ENCODE results near the gene PFKL. TPM values are rescaled to one million over a fixed set of nuclear protein-coding genes. Genes with fewer than 3 reads are reported as not detected.
A peak's percentile ranks its signal among the peaks of the same experiment; 100 is the strongest.
"Not testable (repeated sequence)": the region's sequence is repeated elsewhere in the genome, so short reads cannot be mapped to it uniquely, and the experiment has no call there.

PFKL gene
- total RNA-seq, 2 donors from 2014 or later, result 104 to 109 TPM

DNA sequence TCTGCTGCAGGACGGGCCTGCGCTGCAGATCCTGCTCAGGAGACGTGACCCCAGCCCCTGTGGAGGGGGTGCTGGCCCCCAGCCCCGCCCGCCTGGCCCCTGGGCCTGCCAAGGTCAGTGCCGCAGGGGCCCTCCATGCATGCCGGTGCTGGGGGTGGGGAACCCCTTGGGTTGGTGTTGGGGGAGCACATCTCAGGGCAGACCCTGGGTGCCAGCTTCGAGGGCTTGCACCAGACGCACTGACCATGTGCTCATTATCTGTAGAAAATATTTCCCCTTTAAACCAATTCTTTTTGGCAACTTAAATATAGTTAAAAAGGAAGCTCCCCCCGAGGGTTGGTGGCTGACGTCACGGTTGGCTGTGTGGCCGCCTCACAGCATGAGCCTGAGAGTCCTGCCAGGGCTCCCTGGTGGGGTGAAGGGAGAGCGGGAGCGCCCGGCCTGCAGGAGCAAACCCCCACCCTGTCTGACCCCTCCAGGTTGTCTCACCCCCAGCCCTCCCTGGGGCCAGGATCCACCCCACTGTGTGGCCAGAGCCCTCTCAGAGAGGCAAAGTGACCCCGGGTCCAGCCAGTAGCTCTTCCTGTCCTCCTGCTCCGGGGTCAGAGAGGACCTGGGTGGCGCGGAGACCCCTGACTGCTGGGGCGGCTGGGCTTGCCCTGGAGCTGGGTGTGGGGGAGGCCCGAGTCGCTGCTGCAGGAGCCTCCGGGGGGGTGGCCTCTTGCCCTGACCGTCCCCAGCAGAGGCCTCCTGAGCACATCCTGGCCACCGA lies 5.3 kb upstream of the PFKL start:
- ATAC-seq (replicated peaks in 1 of 2), result no peak
- no peaks in the 10 kb centered on the region for H3K36me3 Mint-ChIP-seq (ENCODE audit: insufficient read depth in 2 of 2)
- H3K27ac Mint-ChIP-seq, result no peak overlapping the region
- H3K4me3 Mint-ChIP-seq, result no peak overlapping the region
- peaks cover 22% of the 10 kb centered on the region for H3K4me1 Mint-ChIP-seq (ENCODE audit: low read depth)
- H3K9me3 Mint-ChIP-seq, result no peaks in the 10 kb centered on the region
- DNase-seq, result no peak
- H3K27me3 Mint-ChIP-seq (ENCODE audit: low read depth), result no peaks in the 10 kb centered on the region

DNA sequence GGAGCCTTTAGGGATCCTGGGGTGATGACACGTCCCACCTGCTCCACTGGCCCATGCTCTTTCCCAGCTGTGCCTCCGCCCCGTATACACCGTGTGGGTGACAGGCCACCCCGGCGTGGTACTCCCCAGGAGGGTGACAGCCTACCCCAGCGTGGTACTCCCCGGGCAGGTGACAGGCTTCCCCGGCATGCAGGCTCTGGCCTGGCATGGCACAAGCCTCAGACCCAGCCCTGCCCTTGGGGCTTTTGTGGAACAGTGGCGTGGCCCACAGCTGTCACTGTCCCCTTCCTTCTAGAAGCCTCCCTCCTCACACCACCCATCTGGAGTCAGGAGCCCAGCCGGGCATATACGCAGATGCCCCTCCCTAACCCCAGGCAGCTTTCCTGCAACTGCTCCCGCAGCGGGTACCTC lies 4.7 kb upstream of the PFKL start:
- no peak overlapping the region for H3K27ac Mint-ChIP-seq

DNA sequence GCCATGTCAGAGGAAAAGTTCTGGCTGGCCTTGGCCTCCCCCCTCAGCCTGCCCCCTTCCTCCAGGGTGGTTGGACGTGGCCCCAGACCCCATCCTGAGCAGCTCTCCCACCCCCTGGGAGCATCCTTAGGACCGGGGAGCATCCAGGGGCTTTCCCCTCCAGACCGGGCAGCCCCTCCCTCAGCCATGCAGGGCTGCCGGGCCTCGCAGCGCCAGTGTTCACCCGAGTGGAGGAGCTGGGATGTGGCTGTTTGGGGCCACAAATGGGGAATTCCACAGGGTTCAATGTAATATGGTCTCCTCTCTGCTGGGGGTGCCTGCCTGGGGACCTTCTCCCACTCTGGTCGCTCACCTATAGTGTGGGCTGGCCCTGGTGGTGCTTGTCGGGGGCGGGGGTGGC lies 4.2 kb upstream of the PFKL start:
- Mint-ChIP-seq H3K36me3 (ENCODE audit: insufficient read depth in 2 of 2) (no peaks in the 10 kb centered on the region), H3K4me1 (ENCODE audit: low read depth) (peaks cover 23% of the 10 kb centered on the region), H3K9me3 (no peaks in the 10 kb centered on the region), H3K27ac (no peak overlapping the region), H3K27me3 (ENCODE audit: low read depth) (no peaks in the 10 kb centered on the region), H3K4me3 (no peak overlapping the region)
- ATAC-seq (replicated peaks in 1 of 2) (no peak), DNase-seq (no peak)

More for the DNA sequence above, 4.7 kb upstream of the PFKL start:
- H3K4me1 Mint-ChIP-seq (ENCODE audit: low read depth), result peaks cover 22% of the 10 kb centered on the region
- no peaks in the 10 kb centered on the region for H3K9me3 Mint-ChIP-seq
- DNase-seq (no peak), ATAC-seq (replicated peaks in 1 of 2) (no peak)
- no peaks in the 10 kb centered on the region for H3K36me3 Mint-ChIP-seq (ENCODE audit: insufficient read depth in 2 of 2)
- no peak overlapping the region for H3K4me3 Mint-ChIP-seq
- H3K27me3 Mint-ChIP-seq (ENCODE audit: low read depth), result no peaks in the 10 kb centered on the region

DNA sequence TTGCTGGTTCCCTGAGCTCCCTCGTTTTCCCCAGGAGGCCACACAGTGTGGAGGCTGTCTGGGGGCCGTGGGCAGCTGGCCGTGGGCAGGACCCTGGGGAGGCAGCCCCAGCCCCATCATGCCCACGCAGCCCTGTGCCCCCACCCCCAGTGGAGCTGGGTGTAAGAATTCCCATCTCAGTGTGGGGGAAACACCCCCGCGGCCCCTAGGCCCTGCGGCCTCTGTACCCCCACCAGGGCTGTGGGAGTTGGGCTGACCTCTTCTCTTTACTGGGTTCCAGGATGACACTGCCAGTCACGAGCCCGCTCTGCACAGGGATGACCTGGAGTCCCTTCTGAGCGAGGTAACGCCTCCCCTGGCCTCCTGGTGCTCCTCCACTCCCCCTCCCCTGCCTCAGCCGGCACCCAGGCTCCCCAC lies 3.7 kb upstream of the PFKL start:
- Mint-ChIP-seq H3K9me3 (no peaks in the 10 kb centered on the region), H3K27me3 (ENCODE audit: low read depth) (no peaks in the 10 kb centered on the region), H3K4me1 (ENCODE audit: low read depth) (peaks cover 28% of the 10 kb centered on the region), H3K27ac (no peak overlapping the region), H3K4me3 (no peak overlapping the region), H3K36me3 (ENCODE audit: insufficient read depth in 2 of 2) (no peaks in the 10 kb centered on the region)
- no peak for ATAC-seq (replicated peaks in 1 of 2)
- DNase-seq, result no peak

DNA sequence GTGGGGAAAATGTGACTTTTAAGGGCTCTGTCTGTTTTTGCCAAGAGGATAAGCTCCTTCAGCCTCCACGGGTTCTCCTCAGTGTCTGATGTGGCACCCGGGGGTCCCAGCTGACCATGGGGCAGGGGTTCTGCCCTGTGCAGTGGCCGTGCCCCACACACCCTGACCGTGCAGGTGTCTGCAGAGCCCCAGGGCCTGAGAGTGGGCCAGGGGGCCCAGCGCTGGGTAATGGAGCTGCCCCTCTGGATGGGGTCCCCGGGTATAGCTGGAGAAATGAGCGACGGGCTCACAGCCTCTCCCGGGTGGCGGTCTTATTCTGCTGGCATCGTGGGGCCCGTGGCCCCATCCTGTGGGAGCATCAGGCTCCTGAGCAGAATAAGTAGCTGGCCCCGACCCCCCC lies 2.9 kb upstream of the PFKL start:
- Mint-ChIP-seq H3K36me3 (ENCODE audit: insufficient read depth in 2 of 2) (no peaks in the 10 kb centered on the region), H3K27ac (no peak overlapping the region), H3K4me1 (ENCODE audit: low read depth) (peaks cover 35% of the 10 kb centered on the region), H3K4me3 (no peak overlapping the region), H3K27me3 (ENCODE audit: low read depth) (no peaks in the 10 kb centered on the region), H3K9me3 (no peaks in the 10 kb centered on the region)
- ATAC-seq (replicated peaks in 1 of 2), result no peak
- DNase-seq, result no peak

DNA sequence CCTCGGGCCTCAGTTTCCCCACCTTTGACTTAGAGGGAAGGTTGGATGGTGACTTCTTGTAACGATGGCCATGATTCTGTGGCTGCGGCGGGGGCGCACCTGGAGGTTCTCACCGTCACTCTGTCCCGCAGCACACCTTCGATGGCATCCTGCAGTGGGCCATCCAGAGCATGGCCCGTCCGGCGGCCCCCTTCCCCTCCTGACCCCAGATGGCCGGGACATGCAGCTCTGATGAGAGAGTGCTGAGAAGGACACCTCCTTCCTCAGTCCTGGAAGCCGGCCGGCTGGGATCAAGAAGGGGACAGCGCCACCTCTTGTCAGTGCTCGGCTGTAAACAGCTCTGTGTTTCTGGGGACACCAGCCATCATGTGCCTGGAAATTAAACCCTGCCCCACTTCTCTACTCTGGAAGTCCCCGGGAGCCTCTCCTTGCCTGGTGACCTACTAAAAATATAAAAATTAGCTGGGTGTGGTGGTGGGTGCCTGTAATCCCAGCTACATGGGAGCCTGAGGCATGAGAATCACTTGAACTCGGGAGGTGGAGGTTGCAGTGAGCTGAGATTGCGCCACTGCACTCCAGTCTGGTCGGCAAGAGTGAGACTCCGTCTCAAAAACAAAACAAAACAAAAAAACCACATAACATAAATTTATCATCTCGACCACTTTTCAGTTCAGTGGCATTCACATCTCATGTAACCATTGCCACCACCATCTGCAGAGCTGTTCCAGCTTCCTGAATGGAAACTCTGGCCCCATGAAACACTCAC lies 2.1 kb upstream of the PFKL start:
- ATAC-seq (replicated peaks in 1 of 2) (peak; percentile 45 to 54), DNase-seq (peak; percentile 73 to 75)
- Mint-ChIP-seq H3K4me1 (ENCODE audit: low read depth) (peaks cover 43% of the 10 kb centered on the region), H3K9me3 (no peaks in the 10 kb centered on the region), H3K27me3 (ENCODE audit: low read depth) (no peaks in the 10 kb centered on the region), H3K36me3 (ENCODE audit: insufficient read depth in 2 of 2) (no peaks in the 10 kb centered on the region), H3K4me3 (peak overlapping the region; percentile 27 to 61), H3K27ac (no peak overlapping the region)

DNA sequence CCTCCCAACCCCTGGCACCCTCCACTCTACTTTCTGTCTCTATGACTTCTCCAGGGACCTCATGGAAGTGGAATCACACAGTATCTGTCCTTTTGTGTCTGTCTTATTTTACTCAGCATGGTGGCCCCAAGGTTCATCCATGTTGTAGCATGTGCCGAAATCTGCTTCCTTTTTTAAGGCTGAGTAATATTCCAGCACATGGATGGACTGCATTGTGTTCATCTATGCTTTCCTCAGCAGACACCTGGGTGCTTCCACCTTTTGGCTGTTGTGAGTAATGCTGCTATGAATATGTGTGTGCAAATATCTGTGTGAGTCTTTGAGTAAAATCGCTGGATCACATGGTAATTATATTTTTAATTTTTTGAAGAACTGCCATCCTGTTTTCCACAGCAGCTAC lies 1.6 kb upstream of the PFKL start:
- DNase-seq, result no peak
- peak overlapping the region; percentile 63 for H3K27ac Mint-ChIP-seq

DNA sequence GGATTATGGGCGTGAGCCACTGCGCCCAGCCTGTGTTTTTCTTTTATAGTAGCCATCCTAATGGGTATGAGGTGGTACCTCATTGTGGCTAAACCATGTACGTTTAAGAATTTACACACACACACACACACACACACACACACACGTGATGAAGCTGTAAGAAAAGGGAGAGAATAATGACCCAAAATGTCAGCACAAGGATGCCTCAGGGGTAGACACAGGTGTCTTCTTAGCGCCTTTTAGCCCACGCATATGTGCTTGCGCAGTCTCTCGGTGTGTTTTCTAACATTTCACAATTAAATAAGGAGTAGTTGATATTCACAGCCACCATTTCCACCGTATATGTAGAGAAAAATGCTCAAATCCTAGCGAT lies 782 bp upstream of the PFKL start:
- peaks cover 53% of the 10 kb centered on the region for H3K4me1 Mint-ChIP-seq (ENCODE audit: low read depth)

More for the DNA sequence above, 1.6 kb upstream of the PFKL start:
- peak overlapping the region; percentile 31 to 54 for H3K4me3 Mint-ChIP-seq
- no peaks in the 10 kb centered on the region for H3K36me3 Mint-ChIP-seq (ENCODE audit: insufficient read depth in 2 of 2)
- peaks cover 48% of the 10 kb centered on the region for H3K4me1 Mint-ChIP-seq (ENCODE audit: low read depth)
- ATAC-seq (replicated peaks in 1 of 2), result no peak
- H3K9me3 Mint-ChIP-seq, result no peaks in the 10 kb centered on the region
- H3K27me3 Mint-ChIP-seq (ENCODE audit: low read depth), result no peaks in the 10 kb centered on the region

DNA sequence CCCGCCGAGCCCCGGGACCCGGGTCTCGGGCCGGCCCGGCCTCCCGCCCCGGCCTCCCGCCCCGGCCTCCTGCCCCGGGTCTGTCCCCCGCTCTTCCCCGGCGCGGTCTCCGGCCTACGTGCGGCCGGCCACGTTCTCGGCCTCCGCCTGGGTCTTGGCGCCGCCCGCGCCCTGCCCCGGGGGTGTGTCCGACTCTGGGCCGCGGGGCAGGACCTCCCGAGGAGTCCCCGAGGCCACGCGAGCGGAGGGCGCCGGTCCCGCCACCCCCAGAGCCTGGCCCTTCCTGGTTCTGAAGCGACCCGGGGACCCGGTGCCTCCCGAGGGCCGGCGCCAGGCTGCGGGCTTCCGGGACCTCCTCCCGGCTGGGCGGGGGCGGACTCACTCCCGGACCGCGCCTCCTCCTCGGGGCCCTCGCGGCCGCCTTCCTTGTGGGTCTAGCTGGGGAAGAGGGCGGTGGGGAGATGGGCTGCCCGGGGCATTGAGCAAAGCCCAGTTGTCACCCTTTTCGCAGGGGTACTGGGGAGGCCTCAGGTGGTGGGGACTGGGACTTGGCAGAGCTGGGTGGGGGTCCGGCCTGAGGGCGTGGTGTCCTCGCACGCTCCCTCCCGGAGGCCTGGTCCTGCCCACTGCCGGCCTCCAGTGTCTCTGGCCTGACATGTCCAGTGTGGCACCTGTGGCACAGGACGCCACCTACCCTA lies 558 bp downstream of the PFKL start:
- no peaks in the 10 kb centered on the region for H3K36me3 Mint-ChIP-seq (ENCODE audit: insufficient read depth in 2 of 2)
- H3K9me3 Mint-ChIP-seq, result no peaks in the 10 kb centered on the region
- DNase-seq, result peak; percentile 71 to 74
- H3K4me3 Mint-ChIP-seq, result peak overlapping the region; percentile 86 to 89
- ATAC-seq (replicated peaks in 1 of 2), result peak; percentile 54 to 67
- peaks cover 56% of the 10 kb centered on the region for H3K4me1 Mint-ChIP-seq (ENCODE audit: low read depth)
- no peak overlapping the region for H3K27ac Mint-ChIP-seq
- no peaks in the 10 kb centered on the region for H3K27me3 Mint-ChIP-seq (ENCODE audit: low read depth)

More for the DNA sequence above, 782 bp upstream of the PFKL start:
- Mint-ChIP-seq H3K27me3 (ENCODE audit: low read depth) (no peaks in the 10 kb centered on the region), H3K36me3 (ENCODE audit: insufficient read depth in 2 of 2) (no peaks in the 10 kb centered on the region), H3K9me3 (no peaks in the 10 kb centered on the region), H3K27ac (peak overlapping the region; percentile 60), H3K4me3 (peak overlapping the region; percentile 88 to 91)
- no peak for ATAC-seq (replicated peaks in 1 of 2)
- DNase-seq, result no peak

DNA sequence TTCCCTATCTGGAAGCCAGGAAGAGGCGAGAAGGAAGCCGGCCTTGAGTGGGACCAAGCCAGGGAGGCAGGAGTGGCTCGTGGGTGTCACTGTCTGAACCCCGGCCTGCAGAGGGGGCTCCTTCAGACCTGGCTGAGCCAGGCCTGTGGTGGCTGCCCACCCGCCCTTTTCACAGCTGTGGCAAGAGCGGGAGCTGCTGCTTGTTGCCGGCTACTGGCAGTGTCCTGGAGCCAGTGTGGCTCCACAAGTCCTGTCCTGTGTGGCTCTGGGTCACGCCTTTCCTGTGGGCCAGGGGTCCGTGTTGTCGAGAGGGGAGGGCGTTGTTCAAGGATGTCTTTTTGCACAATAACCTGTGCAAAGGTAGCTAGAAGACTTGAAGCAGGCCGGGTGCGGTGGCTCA lies 1.3 kb downstream of the PFKL start:
- Mint-ChIP-seq H3K9me3 (no peaks in the 10 kb centered on the region), H3K27ac (no peak overlapping the region), H3K36me3 (ENCODE audit: insufficient read depth in 2 of 2) (no peaks in the 10 kb centered on the region), H3K4me1 (ENCODE audit: low read depth) (peaks cover 54% of the 10 kb centered on the region), H3K27me3 (ENCODE audit: low read depth) (no peaks in the 10 kb centered on the region), H3K4me3 (peak overlapping the region; percentile 86 to 89)
- ATAC-seq (replicated peaks in 1 of 2) (no peak), DNase-seq (no peak)

DNA sequence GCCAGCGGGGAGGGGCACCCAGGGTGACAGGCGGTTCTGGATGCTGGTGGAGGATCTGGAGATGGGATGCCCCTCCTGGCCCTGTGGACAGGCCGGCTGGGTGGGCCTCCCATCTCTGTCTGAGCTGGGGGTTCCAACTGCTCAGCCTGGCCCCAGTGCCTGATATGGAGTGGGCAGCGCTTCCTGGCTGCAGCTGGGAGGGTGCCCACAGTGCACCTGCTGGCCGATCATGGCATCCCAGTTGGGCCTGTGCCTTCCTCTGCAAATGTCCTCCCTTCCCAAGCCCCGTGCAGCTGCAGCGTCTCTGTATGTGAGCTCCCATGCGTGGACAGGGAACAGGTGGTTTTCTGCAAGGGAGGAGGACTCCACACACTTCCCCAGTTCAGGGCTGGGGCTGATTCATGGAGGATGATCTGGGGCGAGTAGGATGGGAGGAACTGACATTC lies 2.1 kb downstream of the PFKL start:
- no peaks in the 10 kb centered on the region for H3K27me3 Mint-ChIP-seq (ENCODE audit: low read depth)
- no peak for DNase-seq
- peak overlapping the region; percentile 34 to 89 for H3K4me3 Mint-ChIP-seq
- no peaks in the 10 kb centered on the region for H3K36me3 Mint-ChIP-seq (ENCODE audit: insufficient read depth in 2 of 2)
- H3K9me3 Mint-ChIP-seq, result no peaks in the 10 kb centered on the region
- no peak overlapping the region for H3K27ac Mint-ChIP-seq
- peaks cover 54% of the 10 kb centered on the region for H3K4me1 Mint-ChIP-seq (ENCODE audit: low read depth)
- ATAC-seq (replicated peaks in 1 of 2), result no peak

DNA sequence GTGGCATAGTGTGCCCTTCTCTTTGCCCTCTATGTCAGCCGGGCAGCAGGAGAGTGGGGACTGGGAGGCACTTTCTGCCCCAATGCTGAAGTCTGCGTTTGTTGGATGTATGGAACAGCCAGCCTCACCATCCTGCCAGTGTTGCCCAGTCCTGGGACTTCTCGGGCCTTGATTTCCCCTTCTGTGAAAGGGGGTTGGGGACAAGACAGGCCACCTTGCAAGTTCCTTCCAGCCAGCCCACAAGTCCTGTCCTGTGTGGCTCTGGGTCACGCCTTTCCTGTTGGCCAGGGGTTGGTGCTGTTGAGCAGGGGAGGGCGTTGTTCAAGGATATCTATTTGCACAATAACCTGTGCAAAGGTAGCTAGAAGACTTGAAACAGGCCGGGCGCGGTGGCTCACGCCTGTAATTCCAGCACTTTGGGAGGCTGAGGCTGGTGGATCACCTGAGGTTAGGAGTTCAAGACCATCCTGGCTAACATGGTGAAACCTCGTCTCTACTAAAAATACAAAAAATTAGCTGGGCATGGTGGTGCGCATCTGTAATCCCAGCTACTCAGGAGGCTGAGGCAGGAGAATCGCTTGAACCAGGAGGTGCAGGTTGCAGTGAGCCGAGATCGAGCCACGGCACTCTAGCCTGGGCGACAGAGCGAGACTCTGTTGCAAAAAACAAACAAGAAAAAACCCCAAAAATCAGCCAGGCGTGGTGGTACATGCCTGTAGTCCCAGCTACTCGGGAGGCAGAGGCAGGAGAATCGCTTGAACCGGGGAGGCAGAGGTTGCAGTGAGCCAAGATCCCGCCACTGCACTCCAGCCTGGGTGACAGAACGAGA lies 2.9 kb downstream of the PFKL start:
- ATAC-seq (replicated peaks in 1 of 2); H3K9me3 Mint-ChIP-seq; DNase-seq: not testable (repeated sequence)

More for the DNA sequence above, 2.9 kb downstream of the PFKL start:
- peak overlapping the region; percentile 34 to 51 for H3K4me3 Mint-ChIP-seq
- H3K27ac Mint-ChIP-seq; H3K36me3 Mint-ChIP-seq (ENCODE audit: insufficient read depth in 2 of 2); H3K27me3 Mint-ChIP-seq (ENCODE audit: low read depth): not testable (repeated sequence)
- peaks cover 48% of the 10 kb centered on the region for H3K4me1 Mint-ChIP-seq (ENCODE audit: low read depth)

Data from activated T-cell treated with anti-CD3 and anti-CD28 coated beads, Interleukin-2, amount 50 U/mL, for 72 hours (primary cell).